Keratinocyte (primary cell): ENCODE results near the gene MLF2.

ENCODE experiments used
- CTCF ChIP-seq, 3 experiments: IDR thresholded peaks in 1 of 3; conservative IDR thresholded peaks in 1 of 3; optimal IDR thresholded peaks in 1 of 3; 2 replicates in 2 of 3; 3 replicates in 1 of 3; pipeline versions ENCODE3 to v1.5.1; 2011; ENCODE audit warnings: low read length in 3 of 3, mild to moderate bottlenecking in 3 of 3, moderate library complexity in 2 of 3, control low read depth in 1 of 3, inconsistent platforms in 1 of 3; ENCODE audit not compliant: insufficient read depth in 2 of 3; ENCODE audit errors: extremely low read depth in 1 of 3
- EZH2 ChIP-seq: IDR thresholded peaks from one replicate; pipeline ENCODE4 v1.6.1; 2012; ENCODE audit warnings: inconsistent platforms, mild to moderate bottlenecking, low read length, moderate library complexity

DNA sequence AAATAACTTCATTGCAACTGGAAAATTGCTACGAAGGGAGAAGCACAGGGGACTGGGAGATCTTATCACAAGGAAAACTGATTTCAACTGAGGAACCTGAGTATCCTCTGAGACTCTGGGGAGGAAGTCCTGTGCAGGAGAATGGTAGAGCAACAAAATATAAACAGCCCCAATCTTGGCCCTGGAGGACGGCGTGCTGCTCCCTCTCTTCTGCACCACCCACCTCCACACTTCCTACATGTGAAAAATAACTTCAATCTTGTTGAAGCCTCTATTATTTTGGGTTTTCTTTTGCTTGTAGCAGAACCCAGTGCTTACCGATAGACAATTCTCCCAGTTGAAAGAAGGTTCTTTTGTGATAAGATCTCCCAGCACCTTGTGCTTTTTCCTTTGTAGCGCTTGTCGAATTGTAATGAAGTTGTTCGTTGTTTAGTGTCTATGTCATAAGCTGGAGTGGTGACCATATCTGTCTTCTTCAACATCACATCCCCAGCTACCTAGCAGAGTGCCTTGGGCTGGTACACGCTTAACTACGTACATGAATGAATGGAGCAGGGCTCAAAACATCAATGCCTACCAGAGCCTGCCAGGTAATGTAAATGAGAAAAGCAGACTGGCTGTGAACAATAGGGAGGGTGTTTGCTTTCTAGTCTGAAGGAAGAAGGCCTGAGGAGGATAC lies 33.6 kb upstream of the MLF2 start:
- TF ChIP-seq CTCF (optimal IDR thresholded peaks at IDR 0.05 in 1 of 3, IDR thresholded peaks at IDR 0.05 in 1 of 3, conservative IDR thresholded peaks at IDR 0.05 in 1 of 3; ENCODE audit: extremely low read depth in 1 of 3, insufficient read depth in 2 of 3, low read length in 3 of 3) (no peak), EZH2 (no peak)
